HUDEP-2 (cell line): Measurements from ENCODE around the gene IGSF6.
"Not testable (repeated sequence)": the region's sequence is repeated elsewhere in the genome, so short reads cannot be mapped to it uniquely, and the experiment has no call there.

ENCODE experiments used
- DNase-seq, 76 experiments: peaks; one replicate each; lab custom pipeline; 2025; ENCODE audit not compliant: unreplicated experiment in 76 of 76; lab: John Stamatoyannopoulos, UW

The IGSF6 gene

GRCh38 chr16:21608639-21609328 lies 43.6 kb downstream of the IGSF6 start:
- peak in 6 of 76 experiments; percentile 1 to 41 (median 17) for DNase-seq

- not testable (repeated sequence) for DNase-seq
Observed at GRCh38 chr16:21605848-21606247, 46.6 kb downstream of the IGSF6 start.

- DNase-seq, result no peak
Observed at GRCh38 chr16:21603928-21604327, 48.5 kb downstream of the IGSF6 start.

DNA sequence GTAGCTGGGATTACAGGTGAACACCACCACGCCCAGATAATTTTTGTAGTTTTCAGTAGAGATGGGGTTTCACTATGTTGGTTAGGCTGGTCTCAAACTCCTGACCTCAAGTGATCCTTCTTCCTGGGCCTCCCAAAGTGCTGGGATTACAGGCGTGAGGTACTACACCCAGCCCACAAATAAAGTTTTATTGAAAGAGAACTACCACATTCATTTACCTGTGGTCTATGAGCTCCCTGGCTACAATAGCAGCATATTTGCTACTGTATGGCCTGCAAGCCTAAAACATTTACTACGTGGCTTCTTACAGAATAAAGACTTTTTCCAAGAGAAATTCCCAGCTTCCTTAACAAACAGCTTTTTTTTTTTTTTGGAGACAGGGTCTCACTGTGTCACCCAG lies 49.6 kb downstream of the IGSF6 start:
- no peak for DNase-seq

DNA sequence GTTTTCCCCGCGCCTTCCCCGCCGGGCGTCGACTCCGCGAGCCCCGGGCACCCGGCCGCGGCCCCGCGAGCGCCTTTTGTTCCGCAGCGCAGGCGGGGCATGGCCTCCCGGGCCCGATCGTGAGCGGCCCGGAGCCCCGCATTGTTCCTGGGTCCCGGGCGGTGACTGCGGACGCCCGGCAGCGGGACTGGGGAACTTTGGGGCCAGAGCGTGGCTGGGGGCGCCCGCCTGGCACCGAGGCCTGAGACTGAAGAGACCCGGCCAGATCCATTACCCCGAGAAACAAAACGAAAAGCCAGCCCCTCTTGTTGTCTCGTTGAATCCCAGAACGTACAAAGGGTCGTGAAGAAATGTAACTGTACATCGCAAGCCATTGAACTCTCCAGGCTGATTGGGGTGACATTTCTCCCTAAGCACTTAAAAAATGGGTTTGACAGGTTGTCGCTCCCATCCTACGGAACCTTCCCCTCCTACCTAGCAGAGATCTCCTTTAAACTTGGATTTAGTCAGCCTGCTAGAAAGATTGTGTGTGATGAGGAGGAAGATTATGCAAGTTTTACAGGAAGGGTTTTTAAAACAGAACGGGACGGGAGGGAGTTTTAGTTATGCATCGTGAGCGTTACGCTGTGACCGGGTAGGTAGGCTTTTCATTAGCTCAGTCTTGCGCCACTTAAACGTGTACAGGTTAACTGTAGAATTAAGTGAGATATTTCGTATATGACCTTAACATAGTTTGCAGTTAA lies 52.2 kb downstream of the IGSF6 start:
- peak in 16 of 76 experiments; percentile 2 to 46 (median 24) for DNase-seq

- peak in 75 of 76 experiments; percentile 22 to 93 (median 85) for DNase-seq
Observed at GRCh38 chr16:21599122-21600030, 53.0 kb downstream of the IGSF6 start, which contains the start of gene METTL9. METTL9 (plus strand) TSS chr16:21599577; CDS start chr16:21599734, 157 bp downstream.

- peak in 10 of 76 experiments; percentile 12 to 59 (median 28) for DNase-seq
Observed at GRCh38 chr16:21598701-21599121, 53.7 kb downstream of the IGSF6 start.

DNA sequence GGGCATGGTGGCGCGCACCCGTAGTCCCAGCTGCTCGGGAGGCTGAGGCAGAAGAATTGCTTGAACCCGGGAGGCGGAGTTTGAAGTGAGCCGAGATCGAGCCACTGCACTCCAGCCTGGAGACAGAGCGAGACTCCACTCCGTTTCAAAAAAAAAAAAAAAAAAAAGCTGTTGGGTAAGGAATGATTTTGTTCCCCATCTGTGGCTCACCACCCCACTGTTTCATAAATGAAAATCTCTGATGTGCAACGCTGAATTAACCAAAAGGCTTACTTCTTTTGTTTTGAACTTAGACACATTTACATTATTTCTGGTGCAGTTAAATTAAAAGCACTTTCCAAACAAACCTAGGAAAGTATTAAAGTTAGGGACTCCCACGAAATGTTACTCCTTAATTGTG lies 54.2 kb downstream of the IGSF6 start:
- DNase-seq, result no peak

GRCh38 chr16:21597561-21598030 lies 54.8 kb downstream of the IGSF6 start:
- no peak for DNase-seq

- DNase-seq, result no peak
Observed at GRCh38 chr16:21593530-21594289, 58.7 kb downstream of the IGSF6 start.

GRCh38 chr16:21592191-21592590 lies 60.2 kb downstream of the IGSF6 start:
- no peak for DNase-seq

DNA sequence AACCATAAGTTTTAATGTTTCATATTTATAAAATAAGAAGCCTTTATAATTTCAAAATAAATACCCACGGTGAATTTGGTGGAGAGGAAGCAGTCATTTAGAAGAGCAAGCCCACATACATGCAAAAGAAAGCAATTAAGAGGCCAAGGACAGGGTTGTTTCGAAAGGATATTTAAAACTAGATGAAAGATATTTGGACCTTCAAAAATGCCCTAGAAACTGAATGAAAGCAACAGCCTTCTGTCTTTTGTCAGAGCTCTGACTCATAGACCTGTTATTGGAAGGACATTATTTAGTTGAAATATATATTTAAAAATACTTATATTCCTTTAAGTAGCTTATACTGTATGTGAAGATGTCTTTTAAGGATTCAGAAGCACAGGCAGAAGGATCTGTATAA lies 61.6 kb downstream of the IGSF6 start:
- DNase-seq, result no peak

- DNase-seq, result no peak
Observed at GRCh38 chr16:21590287-21590686, 62.1 kb downstream of the IGSF6 start.

DNA sequence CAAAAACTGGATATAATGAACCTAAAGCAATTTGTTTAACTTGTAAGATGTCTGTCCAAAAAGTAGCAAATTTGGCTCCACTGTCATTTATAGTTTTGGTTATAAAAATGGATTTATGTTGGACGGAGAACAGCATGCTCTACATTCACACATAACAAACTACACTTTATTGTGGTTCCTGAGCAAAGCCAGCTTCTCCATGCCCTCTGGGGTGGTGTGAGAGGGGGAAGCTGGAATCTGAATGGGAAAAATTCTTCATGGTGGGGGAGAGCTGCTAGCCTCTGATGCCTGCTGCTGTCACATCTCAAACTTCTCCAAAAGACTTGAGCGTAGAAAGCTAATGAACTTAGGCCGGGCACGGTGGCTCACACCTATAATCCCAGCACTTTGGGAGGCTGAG lies 62.9 kb downstream of the IGSF6 start:
- DNase-seq, result no peak
